HL-60 (cell line): Measurements from ENCODE around the gene S100A7.

Experiments
- DNase-seq, 2 experiments: peaks; one replicate each; pipeline ENCODE4 v3.0.0-alpha.2; 2010 to 2020; ENCODE audit warnings: low read depth in 1 of 2, low spot score in 1 of 2
- H3K27ac ChIP-seq: fragments of 250-450 bp; sonication (Bioruptor Pico); replicated peaks from 2 replicates; pipeline ENCODE4 v1.5.1; 2020; ENCODE audit warnings: mild to moderate bottlenecking, moderate library complexity
- H3K27me3 ChIP-seq: fragments of 250-450 bp; sonication (Bioruptor Pico); 2 replicates; pipeline ENCODE4 v1.5.1; 2021; ENCODE audit warnings: mild to moderate bottlenecking, moderate library complexity; ENCODE audit not compliant: insufficient read depth, poor library complexity, severe bottlenecking
- H3K4me3 ChIP-seq: replicated peaks from 2 replicates; pipeline ENCODE4 v1.5.1; 2011; ENCODE audit warnings: mild to moderate bottlenecking, control low read depth, low read length; ENCODE audit not compliant: insufficient read depth
- CTCF ChIP-seq: IDR thresholded peaks from one replicate; pipeline ENCODE4 v1.5.1; 2011; ENCODE audit warnings: low read length, control low read depth, inconsistent platforms; ENCODE audit not compliant: insufficient read depth
- GABPA ChIP-seq: IDR thresholded peaks from 2 replicates; pipeline ENCODE4 v1.6.1; 2012; ENCODE audit warnings: low read depth
- POLR2AphosphoS5 ChIP-seq: IDR thresholded peaks from 2 replicates; pipeline ENCODE4 v1.6.1; 2012; ENCODE audit warnings: low read depth
- REST ChIP-seq: IDR thresholded peaks from 2 replicates; pipeline ENCODE4 v1.6.1; 2012; ENCODE audit warnings: low read depth; ENCODE audit not compliant: insufficient replicate concordance
- SPI1 ChIP-seq: IDR thresholded peaks from 2 replicates; pipeline ENCODE4 v1.6.1; 2012; ENCODE audit warnings: low read depth, mild to moderate bottlenecking, borderline replicate concordance

S100A7 gene

GRCh38 chr1:153495536-153495935 lies 35.1 kb upstream of the S100A7 start:
- no peak overlapping the region for H3K4me3 ChIP-seq
- no peak for TF ChIP-seq GABPA
- no peak for TF ChIP-seq REST
- TF ChIP-seq SPI1: no peak
- no peak for TF ChIP-seq CTCF
- TF ChIP-seq POLR2AphosphoS5: no peak
- no peak for DNase-seq
- peaks cover 2% of the 10 kb centered on the region for H3K27me3 ChIP-seq
- H3K27ac ChIP-seq: no peak overlapping the region

GRCh38 chr1:153494976-153495535 lies 34.6 kb upstream of the S100A7 start:
- peak in 1 of 2 experiments; percentile 78 for DNase-seq
- H3K27me3 ChIP-seq: peaks cover 2% of the 10 kb centered on the region
- TF ChIP-seq REST: no peak
- TF ChIP-seq CTCF: peak; percentile 37
- TF ChIP-seq POLR2AphosphoS5: no peak

GRCh38 chr1:153493343-153493960 lies 33.0 kb upstream of the S100A7 start:
- no peak for DNase-seq
- Histone ChIP-seq H3K4me3 (no peak overlapping the region), H3K27me3 (peaks cover under 1% of the 10 kb centered on the region), H3K27ac (no peak overlapping the region)
- TF ChIP-seq GABPA (no peak), SPI1 (no peak), POLR2AphosphoS5 (no peak), REST (no peak), CTCF (no peak)

More at GRCh38 chr1:153494976-153495535, 34.6 kb upstream of the S100A7 start:
- Histone ChIP-seq H3K4me3 (no peak overlapping the region), H3K27ac (no peak overlapping the region)
